Tibial nerve (tissue), 4 donors: ENCODE measurements around the gene KCNQ1. TPM values are rescaled to one million over a fixed set of nuclear protein-coding genes. Genes with fewer than 3 reads are reported as not detected.

Experiments
- DNase-seq, 2 donors: peaks; one replicate each; pipeline ENCODE4 v3.0.0-alpha.2; 2019; ENCODE audit warnings: low spot score in 2 of 2
- H3K27ac ChIP-seq, 4 donors: fragments of 200-600 bp; sonication (generic) in 3 of 4; one replicate each; pipeline ENCODE4 v1.5.1; 2017 to 2019; ENCODE audit warnings: mild to moderate bottlenecking in 1 of 4
- H3K27me3 ChIP-seq, 2 donors: fragments of 200-600 bp; sonication (generic) in 1 of 2; one replicate each; pipeline versions ENCODE4 v1.5.1 to v1.6.0; 2017 to 2019
- H3K36me3 ChIP-seq, 3 donors: fragments of 200-600 bp; sonication (generic); one replicate each; pipeline ENCODE4 v1.5.1; 2018 to 2019
- H3K4me1 ChIP-seq, 4 donors: fragments of 200-600 bp; sonication (generic) in 3 of 4; one replicate each; pipeline ENCODE4 v1.5.1; 2017 to 2019
- H3K4me3 ChIP-seq, 4 donors: fragments of 200-600 bp; sonication (generic) in 3 of 4; one replicate each; pipeline ENCODE4 v1.5.1; 2017 to 2019; ENCODE audit warnings: mild to moderate bottlenecking in 1 of 4, moderate library complexity in 1 of 4
- H3K9me3 ChIP-seq, 4 donors: fragments of 200-600 bp; sonication (generic) in 3 of 4; one replicate each; pipeline ENCODE4 v1.5.1; 2017 to 2019
- EP300 ChIP-seq, 2 donors: sonication (generic); formaldehyde crosslinking; IDR thresholded peaks; one replicate each; pipeline ENCODE4 v1.6.1; 2017; ENCODE audit warnings: antibody characterized with exemption in 2 of 2, mild to moderate bottlenecking in 1 of 2
- POLR2A ChIP-seq, 2 donors: fragments of 450-650 bp; IDR thresholded peaks; one replicate each; pipeline ENCODE4 v1.6.1; 2017; ENCODE audit warnings: antibody characterized with exemption in 2 of 2, mild to moderate bottlenecking in 2 of 2, moderate library complexity in 2 of 2
- WGBS, 2 donors: methylation state at CpG; one replicate each; pipeline ENCODE4 v1.1.5; 2018; 5-methylcytosine and 5-hydroxymethylcytosine counted together
- total RNA-seq, 4 donors: library from RNA; depleted of rRNA; stranded (reverse); fragments of >200 nt; gene quantifications; one replicate each; pipeline ENCODE4 v1.1.0, GENCODE V29; 2016
- TF ChIP-seq, protein P1 (sequence below), 5 experiments: fragments of 200-600 bp in 3 of 5; fragments of 450-650 bp in 2 of 5; sonication (generic) in 3 of 5; IDR thresholded peaks; one replicate each; pipeline ENCODE4 v1.5.1; 2016 to 2019; ENCODE audit warnings: antibody characterized with exemption in 5 of 5, mild to moderate bottlenecking in 3 of 5, moderate library complexity in 2 of 5

Gene KCNQ1
- total RNA-seq, 4 donors from 2014 or later, result 3.5 to 11.4 (median 7.5) TPM

DNA sequence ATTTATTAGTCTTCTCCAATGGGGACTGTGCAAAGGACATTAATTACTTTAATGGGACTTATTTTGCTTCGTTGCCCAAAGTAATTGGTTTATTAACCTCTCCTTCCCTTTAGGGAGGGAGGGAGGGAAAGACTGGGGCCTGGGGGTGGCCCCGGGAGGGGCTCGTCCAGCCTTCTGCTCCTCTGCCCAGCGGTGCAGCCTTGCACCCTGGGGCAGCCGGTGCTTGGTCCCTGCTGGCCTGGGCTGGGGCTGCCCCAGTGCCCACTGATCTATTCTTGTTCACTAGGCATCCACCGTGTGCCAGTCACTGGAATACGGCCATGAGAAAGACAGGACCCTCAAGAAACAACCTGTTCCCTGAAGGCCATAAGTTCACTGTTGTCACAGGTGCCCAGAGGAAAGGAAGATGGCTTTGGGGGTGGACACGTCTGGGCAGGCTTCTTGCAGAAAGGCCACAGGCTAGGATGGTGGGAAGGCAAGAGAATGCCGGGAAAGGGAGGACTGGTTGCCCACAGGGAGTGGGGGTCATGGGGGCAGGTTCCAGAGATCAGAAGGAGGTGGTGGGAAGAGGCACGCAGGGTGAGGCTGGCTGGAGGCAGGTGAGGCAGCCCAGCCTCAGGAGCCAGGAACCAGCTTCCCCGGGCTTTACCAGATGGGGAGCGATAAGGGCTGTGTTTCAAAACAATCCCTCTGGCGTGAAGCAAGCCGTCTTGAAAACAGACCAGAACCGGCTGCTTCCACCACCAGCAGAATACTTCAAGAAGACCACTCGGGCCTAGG, 302.6 kb downstream of the KCNQ1 start:
- Histone ChIP-seq H3K4me3 (no peak overlapping the region), H3K27ac (no peak overlapping the region), H3K27me3 (no peaks in the 10 kb centered on the region), H3K36me3 (no peaks in the 10 kb centered on the region), H3K9me3 (no peaks in the 10 kb centered on the region), H3K4me1 (peaks cover 0 to 30% (median 1%) of the 10 kb centered on the region in 4 donors)
- WGBS, 2 donors, result 72 to 76% methylated on average over 16 of the region's 16 CpGs
- no peak for DNase-seq
- TF ChIP-seq, protein P1, sequence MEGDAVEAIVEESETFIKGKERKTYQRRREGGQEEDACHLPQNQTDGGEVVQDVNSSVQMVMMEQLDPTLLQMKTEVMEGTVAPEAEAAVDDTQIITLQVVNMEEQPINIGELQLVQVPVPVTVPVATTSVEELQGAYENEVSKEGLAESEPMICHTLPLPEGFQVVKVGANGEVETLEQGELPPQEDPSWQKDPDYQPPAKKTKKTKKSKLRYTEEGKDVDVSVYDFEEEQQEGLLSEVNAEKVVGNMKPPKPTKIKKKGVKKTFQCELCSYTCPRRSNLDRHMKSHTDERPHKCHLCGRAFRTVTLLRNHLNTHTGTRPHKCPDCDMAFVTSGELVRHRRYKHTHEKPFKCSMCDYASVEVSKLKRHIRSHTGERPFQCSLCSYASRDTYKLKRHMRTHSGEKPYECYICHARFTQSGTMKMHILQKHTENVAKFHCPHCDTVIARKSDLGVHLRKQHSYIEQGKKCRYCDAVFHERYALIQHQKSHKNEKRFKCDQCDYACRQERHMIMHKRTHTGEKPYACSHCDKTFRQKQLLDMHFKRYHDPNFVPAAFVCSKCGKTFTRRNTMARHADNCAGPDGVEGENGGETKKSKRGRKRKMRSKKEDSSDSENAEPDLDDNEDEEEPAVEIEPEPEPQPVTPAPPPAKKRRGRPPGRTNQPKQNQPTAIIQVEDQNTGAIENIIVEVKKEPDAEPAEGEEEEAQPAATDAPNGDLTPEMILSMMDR (IDR thresholded peaks at IDR 0.05), result no peak
- TF ChIP-seq EP300 (IDR thresholded peaks at IDR 0.05) (no peak), POLR2A (IDR thresholded peaks at IDR 0.05) (no peak)

DNA sequence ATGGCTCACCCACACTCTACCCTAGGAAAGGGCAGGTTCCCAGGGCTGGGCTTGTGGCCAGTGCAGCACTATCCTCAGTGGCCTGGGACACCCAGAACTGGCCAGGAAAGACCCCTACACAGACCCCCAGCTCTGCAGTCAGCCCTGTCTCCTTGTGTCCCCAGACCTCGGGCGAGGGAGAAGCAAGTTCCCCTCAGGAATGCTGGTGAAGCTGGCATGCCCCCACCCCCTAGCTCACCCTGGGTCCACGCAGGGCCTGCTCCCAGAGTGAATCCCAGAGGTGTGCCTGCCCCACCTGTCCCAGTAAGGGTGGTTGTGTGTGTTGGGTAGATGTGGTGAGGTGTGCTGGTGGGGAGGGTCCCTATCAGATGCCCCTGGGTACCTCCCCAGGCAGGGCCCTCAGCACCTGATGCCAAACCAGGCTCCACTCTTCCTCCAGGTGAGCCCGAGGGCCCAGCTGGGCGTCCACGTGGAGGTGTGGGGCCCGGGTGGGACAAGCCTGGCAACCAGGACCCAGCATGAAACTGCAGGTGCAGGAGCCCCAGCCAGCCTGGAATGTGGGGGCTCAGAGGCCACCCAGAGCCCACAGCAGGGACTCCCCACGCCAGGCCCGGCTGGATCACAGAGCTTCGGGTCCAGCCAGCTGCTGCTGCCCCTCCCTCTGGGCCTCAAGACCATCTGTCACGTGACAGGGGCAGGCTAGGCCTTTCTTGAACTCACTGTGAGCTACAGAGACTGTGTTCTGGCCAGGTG, 303.4 kb downstream of the KCNQ1 start:
- 90 to 94% methylated on average over 2 to 7 of the region's 11 CpGs for WGBS, 2 donors
- no peak overlapping the region for H3K4me3 ChIP-seq
- no peak for DNase-seq
- no peaks in the 10 kb centered on the region for H3K36me3 ChIP-seq
- no peak overlapping the region for H3K27ac ChIP-seq
- H3K27me3 ChIP-seq, result no peaks in the 10 kb centered on the region
- peaks cover 0 to 24% (median 0%) of the 10 kb centered on the region in 4 donors for H3K4me1 ChIP-seq
- TF ChIP-seq, protein P1 (IDR thresholded peaks at IDR 0.05), result no peak
- TF ChIP-seq POLR2A (IDR thresholded peaks at IDR 0.05) (no peak), EP300 (IDR thresholded peaks at IDR 0.05) (no peak)
- no peaks in the 10 kb centered on the region for H3K9me3 ChIP-seq

DNA sequence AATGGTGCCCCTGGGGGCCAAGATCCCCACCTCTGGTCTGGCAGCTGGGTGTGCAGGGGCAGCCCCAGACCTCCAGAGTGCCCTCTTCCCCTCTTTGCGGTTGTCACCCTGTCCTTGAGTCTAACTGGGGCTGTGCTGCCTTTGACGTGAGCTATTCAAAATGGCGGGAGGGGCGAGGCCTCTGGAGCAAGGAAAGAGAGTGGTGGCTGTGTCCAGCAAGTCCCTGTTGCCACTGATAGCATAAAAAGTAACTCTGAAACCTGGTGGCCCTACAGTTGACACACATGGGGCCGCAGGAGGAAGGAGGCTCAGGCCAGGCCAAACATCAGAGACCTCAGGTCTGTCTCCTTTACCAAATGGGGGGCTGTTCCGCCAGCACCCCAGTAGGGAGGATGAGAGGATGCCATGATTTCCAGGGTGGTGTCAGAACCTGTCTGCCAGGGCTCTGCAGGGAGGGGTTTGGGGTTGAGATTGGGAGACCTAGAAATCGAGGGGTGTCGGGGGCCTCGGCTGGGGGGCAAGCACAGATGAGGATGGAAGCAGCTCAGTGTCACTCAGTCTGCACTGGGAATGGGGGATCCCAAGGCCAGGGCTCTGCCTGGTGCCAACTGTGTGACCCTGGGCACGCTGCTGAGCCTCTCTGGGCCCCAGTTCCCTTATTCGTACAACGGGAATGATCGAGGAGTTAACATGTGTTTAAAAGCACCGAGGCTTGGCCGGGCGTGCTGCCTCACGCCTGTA, 304.2 kb downstream of the KCNQ1 start:
- Histone ChIP-seq H3K36me3 (no peaks in the 10 kb centered on the region), H3K9me3 (no peaks in the 10 kb centered on the region), H3K4me1 (peaks cover 0 to 24% (median 0%) of the 10 kb centered on the region in 4 donors), H3K27ac (no peak overlapping the region), H3K4me3 (no peak overlapping the region), H3K27me3 (no peaks in the 10 kb centered on the region)
- 96 to 97% methylated on average over 16 of the region's 17 CpGs for WGBS, 2 donors
- TF ChIP-seq EP300 (IDR thresholded peaks at IDR 0.05) (no peak), POLR2A (IDR thresholded peaks at IDR 0.05) (no peak)
- TF ChIP-seq, protein P1 (IDR thresholded peaks at IDR 0.05), result no peak
- no peak for DNase-seq

DNA sequence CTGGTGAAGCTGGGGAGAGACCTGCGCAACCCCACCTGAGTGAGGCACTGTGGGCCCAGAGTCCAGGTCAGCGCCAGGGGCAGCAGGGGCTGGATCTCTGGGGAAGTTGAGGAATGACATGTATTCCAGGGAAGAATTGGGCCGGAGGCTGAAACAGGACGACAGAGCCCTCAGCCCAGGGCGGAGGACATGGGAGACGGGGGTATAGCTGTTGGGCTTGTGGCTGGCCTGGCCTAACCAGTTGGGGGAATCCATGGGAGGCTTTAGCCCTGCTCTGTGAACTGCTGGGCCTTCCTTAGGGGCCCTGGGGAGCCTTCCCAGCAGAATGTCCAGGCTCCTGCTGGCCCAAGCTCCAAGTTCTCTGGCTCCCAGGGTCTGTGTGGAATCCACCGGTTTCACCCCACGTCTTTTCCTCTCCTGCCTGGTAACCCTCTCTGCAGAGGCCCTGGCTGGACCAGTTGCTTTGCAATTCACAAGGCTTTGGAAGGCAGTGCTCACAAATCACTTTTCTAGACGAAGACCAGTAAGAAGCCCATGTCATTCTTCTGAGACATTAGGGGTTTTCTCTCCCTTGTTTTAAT, 305.4 kb downstream of the KCNQ1 start:
- H3K27ac ChIP-seq, result no peak overlapping the region
- H3K36me3 ChIP-seq, result no peaks in the 10 kb centered on the region
- DNase-seq, result no peak
- no peaks in the 10 kb centered on the region for H3K9me3 ChIP-seq
- WGBS, 2 donors, result 76 to 79% methylated on average over 9 of the region's 9 CpGs
- H3K4me1 ChIP-seq, result peaks cover 0 to 24% (median 0%) of the 10 kb centered on the region in 4 donors
- H3K4me3 ChIP-seq, result no peak overlapping the region
- H3K27me3 ChIP-seq, result no peaks in the 10 kb centered on the region
- no peak for TF ChIP-seq POLR2A (IDR thresholded peaks at IDR 0.05)
- TF ChIP-seq, protein P1 (IDR thresholded peaks at IDR 0.05), result no peak
- no peak for TF ChIP-seq EP300 (IDR thresholded peaks at IDR 0.05)
